Peyer's patch (tissue), 4 donors: ENCODE data around the gene HSPH1. TPM values are rescaled to one million over a fixed set of nuclear protein-coding genes. Genes with fewer than 3 reads are reported as not detected.
"Not testable (repeated sequence)": the region's sequence is repeated elsewhere in the genome, so short reads cannot be mapped to it uniquely, and the experiment has no call there.

Experiments used
- DNase-seq, 3 donors: peaks; one replicate each; pipeline ENCODE4 v3.0.0-alpha.2; 2017 to 2019
- H3K27ac ChIP-seq, 4 donors: fragments of 200-600 bp; sonication (generic); one replicate each; pipeline ENCODE4 v1.5.1; 2016 to 2019
- H3K27me3 ChIP-seq, 2 donors: fragments of 200-600 bp; sonication (generic); one replicate each; pipeline ENCODE4 v1.5.1; 2019
- H3K36me3 ChIP-seq, 3 donors: fragments of 200-600 bp; sonication (generic); one replicate each; pipeline ENCODE4 v1.5.1; 2016 to 2019
- H3K4me1 ChIP-seq, 4 donors: fragments of 200-600 bp; sonication (generic); one replicate each; pipeline ENCODE4 v1.5.1; 2016 to 2019
- H3K4me3 ChIP-seq, 4 donors: fragments of 200-600 bp; sonication (generic); 1 replicate in 3 of 4; 2 replicates in 1 of 4; pipeline ENCODE4 v1.5.1; 2016 to 2019; ENCODE audit warnings: mild to moderate bottlenecking in 1 of 4
- H3K9me3 ChIP-seq, 4 donors: fragments of 200-600 bp; sonication (generic); one replicate each; pipeline ENCODE4 v1.5.1; 2016 to 2019; ENCODE audit warnings: mild to moderate bottlenecking in 1 of 4
- POLR2A ChIP-seq, 2 donors: fragments of 450-650 bp; IDR thresholded peaks; one replicate each; pipeline ENCODE4 v1.5.1; 2017; ENCODE audit warnings: antibody characterized with exemption in 2 of 2, mild to moderate bottlenecking in 2 of 2, moderate library complexity in 2 of 2
- total RNA-seq, 4 donors: library from RNA; depleted of rRNA; stranded (reverse); fragments of >200 nt; gene quantifications; one replicate each; pipeline ENCODE4 v1.1.0, GENCODE V29; 2016
- TF ChIP-seq, protein P1 (sequence below), 6 experiments: fragments of 450-650 bp in 4 of 6; fragments of 200-600 bp in 2 of 6; sonication (generic) in 1 of 6; IDR thresholded peaks; one replicate each; pipeline ENCODE4 v1.5.1; 2017 to 2019; ENCODE audit warnings: antibody characterized with exemption in 6 of 6, mild to moderate bottlenecking in 3 of 6, moderate library complexity in 1 of 6

The HSPH1 gene
- total RNA-seq, 4 donors from 2014 or later = 16.9 to 66.8 (median 27.5) TPM

DNA sequence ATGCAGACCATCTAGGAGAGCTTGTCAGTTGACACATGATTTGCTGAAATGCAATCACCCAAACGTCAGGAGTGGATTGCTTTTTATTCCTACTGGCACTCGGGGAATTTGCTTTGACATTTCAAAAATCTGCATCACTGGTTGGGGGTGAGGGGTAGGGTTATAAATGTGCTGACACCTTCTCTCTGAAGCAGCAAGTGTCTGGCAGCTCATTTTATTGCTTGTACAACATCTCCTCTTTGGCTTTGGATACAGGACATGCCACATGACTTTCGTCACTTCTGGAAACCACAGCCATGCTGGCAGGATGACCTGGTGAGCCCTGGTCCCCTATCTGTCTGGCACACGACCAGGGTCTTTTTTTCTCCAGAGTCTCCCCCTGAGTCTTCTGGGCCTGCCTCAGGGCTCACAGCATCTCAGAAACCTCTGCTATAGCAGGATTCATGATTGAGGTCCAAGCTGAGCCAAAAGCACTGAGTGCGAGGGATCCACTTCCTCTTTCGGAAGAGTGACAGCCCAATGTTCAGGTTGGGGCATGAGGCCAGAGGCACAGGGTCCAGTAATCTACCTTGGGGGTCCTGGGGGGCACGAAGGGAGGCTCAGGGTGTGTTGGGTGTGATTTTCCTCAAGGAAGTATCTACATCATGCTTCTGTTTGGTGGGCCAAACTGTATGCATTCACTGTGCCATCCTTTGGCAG lies 60.1 kb downstream of the HSPH1 start:
- Histone ChIP-seq H3K27me3 (no peaks in the 10 kb centered on the region), H3K4me3 (no peak overlapping the region), H3K9me3 (no peaks in the 10 kb centered on the region), H3K27ac (no peak overlapping the region), H3K36me3 (no peaks in the 10 kb centered on the region), H3K4me1 (no peaks in the 10 kb centered on the region)
- no peak for DNase-seq
- TF ChIP-seq POLR2A (IDR thresholded peaks at IDR 0.05) = no peak
- TF ChIP-seq, protein P1, sequence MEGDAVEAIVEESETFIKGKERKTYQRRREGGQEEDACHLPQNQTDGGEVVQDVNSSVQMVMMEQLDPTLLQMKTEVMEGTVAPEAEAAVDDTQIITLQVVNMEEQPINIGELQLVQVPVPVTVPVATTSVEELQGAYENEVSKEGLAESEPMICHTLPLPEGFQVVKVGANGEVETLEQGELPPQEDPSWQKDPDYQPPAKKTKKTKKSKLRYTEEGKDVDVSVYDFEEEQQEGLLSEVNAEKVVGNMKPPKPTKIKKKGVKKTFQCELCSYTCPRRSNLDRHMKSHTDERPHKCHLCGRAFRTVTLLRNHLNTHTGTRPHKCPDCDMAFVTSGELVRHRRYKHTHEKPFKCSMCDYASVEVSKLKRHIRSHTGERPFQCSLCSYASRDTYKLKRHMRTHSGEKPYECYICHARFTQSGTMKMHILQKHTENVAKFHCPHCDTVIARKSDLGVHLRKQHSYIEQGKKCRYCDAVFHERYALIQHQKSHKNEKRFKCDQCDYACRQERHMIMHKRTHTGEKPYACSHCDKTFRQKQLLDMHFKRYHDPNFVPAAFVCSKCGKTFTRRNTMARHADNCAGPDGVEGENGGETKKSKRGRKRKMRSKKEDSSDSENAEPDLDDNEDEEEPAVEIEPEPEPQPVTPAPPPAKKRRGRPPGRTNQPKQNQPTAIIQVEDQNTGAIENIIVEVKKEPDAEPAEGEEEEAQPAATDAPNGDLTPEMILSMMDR (IDR thresholded peaks at IDR 0.05) = no peak

DNA sequence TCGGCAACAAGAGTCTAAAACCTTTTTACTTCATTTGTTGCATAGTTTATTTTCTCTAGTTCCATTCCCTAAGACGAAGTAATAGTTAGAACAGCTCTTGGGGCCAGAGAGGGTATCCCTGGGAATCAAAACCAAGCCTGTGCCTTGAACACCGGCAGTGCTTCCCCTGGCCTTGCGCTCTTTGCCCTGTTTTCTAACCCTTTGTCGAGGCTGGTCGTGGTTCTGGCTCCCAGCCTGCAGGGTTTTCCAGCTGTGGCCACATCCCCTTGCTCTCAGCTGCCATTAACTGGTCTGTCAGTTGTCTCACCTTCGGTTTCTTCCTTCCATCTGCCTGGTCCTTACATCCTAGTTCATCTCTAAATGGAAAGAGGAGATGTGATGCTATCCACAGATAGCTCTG lies 61.0 kb downstream of the HSPH1 start:
- H3K4me1 ChIP-seq = no peaks in the 10 kb centered on the region

DNA sequence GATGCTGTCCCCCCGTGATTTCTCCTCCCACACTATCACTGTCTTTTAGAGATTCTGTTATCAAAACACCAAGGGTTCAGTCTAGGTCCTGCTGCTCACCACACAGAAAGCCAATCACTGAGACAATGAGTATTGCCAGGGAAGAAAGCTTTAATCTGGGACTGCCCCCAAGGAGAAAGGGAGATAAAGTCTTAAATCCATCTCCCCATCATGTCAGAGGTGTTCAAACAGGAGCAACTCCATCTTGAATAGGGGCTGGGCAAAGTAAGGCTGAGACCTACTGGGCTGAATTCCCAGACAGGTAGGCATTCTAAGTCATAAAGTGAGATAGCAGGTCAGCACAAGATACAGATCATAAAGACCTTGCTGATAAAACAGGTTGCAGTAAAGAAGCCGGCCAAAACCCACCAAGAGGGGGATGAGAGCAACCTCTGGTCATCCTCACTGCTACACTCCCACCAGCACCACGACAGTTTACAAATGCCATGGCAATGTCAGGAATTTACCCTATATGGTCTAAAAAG lies 63.7 kb downstream of the HSPH1 start:
- not testable (repeated sequence) for H3K27me3 ChIP-seq, H3K27ac ChIP-seq, H3K4me3 ChIP-seq, H3K36me3 ChIP-seq, DNase-seq, H3K4me1 ChIP-seq, H3K9me3 ChIP-seq

More for the DNA sequence above, 61.0 kb downstream of the HSPH1 start:
- Histone ChIP-seq H3K36me3 (no peaks in the 10 kb centered on the region), H3K27ac (no peak overlapping the region), H3K4me3 (no peak overlapping the region), H3K9me3 (no peaks in the 10 kb centered on the region), H3K27me3 (no peaks in the 10 kb centered on the region)
- DNase-seq = no peak
- TF ChIP-seq, protein P1 (IDR thresholded peaks at IDR 0.05) = no peak
- TF ChIP-seq POLR2A (IDR thresholded peaks at IDR 0.05) = no peak

DNA sequence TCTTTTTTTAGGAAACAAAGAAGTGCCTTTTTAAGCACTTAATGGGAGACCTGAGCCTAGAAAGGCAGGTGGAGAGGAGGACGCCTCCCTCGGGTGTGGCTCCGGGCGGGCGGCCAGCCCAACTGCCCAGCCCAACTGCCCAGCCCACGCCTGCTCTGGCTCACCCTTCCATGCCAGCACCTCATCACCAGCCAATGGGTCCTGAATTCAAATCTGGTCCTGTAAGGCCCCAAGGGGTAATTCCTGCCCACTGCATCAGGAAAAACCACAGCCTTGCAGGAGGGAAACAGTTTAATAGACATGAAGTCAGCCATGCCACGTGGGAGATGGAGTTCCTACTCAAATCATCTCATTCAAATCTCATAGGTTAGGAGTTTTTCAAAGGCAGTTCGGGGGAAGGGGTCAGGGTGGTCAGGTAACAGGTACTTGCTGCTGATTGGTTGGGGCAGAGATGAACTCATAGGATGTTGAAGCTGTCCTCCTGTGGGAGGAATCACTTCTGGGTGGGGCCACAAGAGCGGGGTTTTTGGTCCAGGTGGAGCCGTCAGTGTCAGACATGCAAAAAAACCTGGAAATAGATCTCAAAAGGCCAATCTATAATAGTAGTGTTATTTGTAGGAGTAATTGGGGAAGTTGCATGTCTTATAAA lies 64.9 kb downstream of the HSPH1 start:
- Histone ChIP-seq H3K27ac (no peak overlapping the region), H3K36me3 (no peaks in the 10 kb centered on the region), H3K4me1 (no peaks in the 10 kb centered on the region), H3K27me3 (no peaks in the 10 kb centered on the region), H3K9me3 (no peaks in the 10 kb centered on the region), H3K4me3 (no peak overlapping the region)
- no peak for TF ChIP-seq POLR2A (IDR thresholded peaks at IDR 0.05)
- DNase-seq = no peak

DNA sequence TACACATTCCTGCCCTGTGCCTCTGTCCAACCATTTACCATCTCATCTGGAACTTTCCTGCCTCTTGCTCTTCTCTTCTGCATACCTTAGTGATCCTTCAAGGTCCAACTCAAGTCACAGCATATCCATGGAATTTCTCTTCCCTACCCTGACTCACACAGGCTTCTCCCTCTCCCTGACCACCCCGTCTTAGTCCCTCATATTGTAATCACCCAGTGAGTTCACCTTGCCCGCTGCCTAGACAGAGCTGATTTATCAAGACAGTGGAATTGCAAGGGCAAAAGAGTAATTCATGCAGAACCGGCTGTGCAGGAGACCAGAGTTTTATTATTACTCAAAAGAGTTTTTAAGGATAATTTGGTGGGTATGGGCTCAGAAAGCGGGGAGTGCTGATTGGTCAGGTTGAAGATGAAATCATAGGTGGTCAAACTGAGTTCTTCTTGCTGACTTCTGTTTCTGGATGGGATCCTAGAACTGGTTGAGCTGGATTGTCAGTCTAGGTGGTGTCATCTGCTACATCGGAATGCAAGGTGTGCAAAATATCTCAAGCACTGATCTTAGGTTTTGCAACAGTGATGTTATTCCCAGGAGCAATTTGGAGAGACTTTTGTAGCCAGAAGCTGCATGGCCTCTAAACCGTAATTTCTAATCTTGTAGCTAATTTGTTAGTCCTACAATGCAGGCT lies 67.2 kb downstream of the HSPH1 start:
- no peak for DNase-seq
- no peaks in the 10 kb centered on the region for H3K36me3 ChIP-seq
- H3K27me3 ChIP-seq = no peaks in the 10 kb centered on the region
- H3K9me3 ChIP-seq = no peaks in the 10 kb centered on the region
- no peak overlapping the region for H3K4me3 ChIP-seq
- TF ChIP-seq POLR2A (IDR thresholded peaks at IDR 0.05) = no peak
- TF ChIP-seq, protein P1 (IDR thresholded peaks at IDR 0.05) = no peak
- H3K4me1 ChIP-seq = no peaks in the 10 kb centered on the region
- no peak overlapping the region for H3K27ac ChIP-seq

DNA sequence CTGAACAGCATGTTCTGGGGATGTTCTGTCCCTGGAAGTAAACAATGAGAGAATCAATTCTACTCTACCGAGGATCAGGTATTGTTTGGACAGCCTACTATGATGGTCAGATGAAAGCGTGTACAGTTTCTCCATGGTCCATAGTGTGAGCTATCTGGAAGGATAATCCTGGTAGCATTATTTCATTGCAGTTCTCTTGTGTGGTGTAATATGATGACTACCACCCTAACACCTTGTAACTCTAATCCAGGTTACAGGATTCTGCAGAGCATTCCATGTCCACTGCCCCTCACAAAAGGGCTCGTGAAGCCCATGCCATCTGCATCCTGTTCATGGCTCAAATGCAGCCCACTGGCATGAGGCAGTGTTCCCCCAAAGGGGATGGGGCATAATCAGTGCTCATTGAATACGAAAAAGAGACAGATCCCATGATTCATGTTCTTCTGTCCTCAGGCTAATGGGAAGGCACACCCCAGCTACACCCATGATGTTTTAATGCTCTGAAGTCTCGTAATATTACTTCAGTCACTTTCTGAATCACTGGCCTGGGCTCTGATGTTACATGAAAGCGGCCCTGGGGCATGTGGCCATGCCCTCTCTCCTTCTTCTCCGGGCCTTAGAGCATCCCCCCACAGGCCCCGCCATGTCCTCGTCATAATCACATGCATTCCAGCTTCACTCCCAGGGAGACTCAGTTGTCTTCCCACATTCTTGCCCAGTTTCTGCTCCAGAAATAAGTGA lies 68.4 kb downstream of the HSPH1 start:
- no peaks in the 10 kb centered on the region for H3K9me3 ChIP-seq
- H3K4me1 ChIP-seq = no peaks in the 10 kb centered on the region
- H3K27ac ChIP-seq = no peak overlapping the region
- H3K36me3 ChIP-seq = no peaks in the 10 kb centered on the region
- H3K4me3 ChIP-seq = no peak overlapping the region
- DNase-seq = no peak
- TF ChIP-seq, protein P1 (IDR thresholded peaks at IDR 0.05) = no peak
- TF ChIP-seq POLR2A (IDR thresholded peaks at IDR 0.05) = no peak
- no peaks in the 10 kb centered on the region for H3K27me3 ChIP-seq
